GM12801 (cell line): ENCODE results near the gene TMEM140.

Experiments
- TF ChIP-seq, protein P1 (sequence below): IDR thresholded peaks from one replicate; pipeline ENCODE4 v1.5.1; 2011; ENCODE audit warnings: control low read depth; ENCODE audit not compliant: insufficient read length; ENCODE audit errors: extremely low read depth

TMEM140 gene

DNA sequence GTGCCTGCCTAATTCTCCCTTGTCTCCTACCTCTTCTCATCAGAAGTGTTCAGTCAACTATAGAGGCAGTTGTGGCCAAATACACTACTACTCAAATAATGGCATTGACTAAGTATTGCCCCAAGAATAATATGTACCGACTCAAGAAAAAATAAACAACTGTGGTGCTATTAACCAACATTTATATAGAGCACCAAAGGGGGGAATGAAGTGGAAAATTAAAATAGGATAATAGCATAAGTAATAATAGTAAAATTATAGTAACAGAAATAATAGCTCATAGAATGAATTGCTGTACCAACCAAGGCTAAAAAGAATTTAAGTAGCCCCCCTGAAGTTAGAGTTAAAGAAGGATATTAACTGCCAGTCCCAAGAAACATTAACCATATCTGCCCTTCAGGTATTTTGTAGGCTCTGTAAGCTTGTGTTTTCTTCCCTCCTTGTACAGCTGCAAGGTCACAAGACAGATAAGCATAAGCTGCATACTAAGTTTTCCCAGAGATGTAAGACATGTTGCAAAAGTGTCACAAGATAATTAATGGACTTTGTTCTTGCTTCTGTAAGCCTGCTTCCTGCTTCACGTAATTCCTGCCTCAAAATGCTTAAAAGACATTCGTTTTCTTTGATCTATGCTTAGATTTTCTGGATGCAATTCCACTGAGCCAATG lies 33.5 kb downstream of the TMEM140 start:
- TF ChIP-seq, protein P1, sequence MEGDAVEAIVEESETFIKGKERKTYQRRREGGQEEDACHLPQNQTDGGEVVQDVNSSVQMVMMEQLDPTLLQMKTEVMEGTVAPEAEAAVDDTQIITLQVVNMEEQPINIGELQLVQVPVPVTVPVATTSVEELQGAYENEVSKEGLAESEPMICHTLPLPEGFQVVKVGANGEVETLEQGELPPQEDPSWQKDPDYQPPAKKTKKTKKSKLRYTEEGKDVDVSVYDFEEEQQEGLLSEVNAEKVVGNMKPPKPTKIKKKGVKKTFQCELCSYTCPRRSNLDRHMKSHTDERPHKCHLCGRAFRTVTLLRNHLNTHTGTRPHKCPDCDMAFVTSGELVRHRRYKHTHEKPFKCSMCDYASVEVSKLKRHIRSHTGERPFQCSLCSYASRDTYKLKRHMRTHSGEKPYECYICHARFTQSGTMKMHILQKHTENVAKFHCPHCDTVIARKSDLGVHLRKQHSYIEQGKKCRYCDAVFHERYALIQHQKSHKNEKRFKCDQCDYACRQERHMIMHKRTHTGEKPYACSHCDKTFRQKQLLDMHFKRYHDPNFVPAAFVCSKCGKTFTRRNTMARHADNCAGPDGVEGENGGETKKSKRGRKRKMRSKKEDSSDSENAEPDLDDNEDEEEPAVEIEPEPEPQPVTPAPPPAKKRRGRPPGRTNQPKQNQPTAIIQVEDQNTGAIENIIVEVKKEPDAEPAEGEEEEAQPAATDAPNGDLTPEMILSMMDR = no peak

- TF ChIP-seq, protein P1 = no peak
Observed at GRCh38 chr7:135181929-135182678, 34.2 kb downstream of the TMEM140 start.

DNA sequence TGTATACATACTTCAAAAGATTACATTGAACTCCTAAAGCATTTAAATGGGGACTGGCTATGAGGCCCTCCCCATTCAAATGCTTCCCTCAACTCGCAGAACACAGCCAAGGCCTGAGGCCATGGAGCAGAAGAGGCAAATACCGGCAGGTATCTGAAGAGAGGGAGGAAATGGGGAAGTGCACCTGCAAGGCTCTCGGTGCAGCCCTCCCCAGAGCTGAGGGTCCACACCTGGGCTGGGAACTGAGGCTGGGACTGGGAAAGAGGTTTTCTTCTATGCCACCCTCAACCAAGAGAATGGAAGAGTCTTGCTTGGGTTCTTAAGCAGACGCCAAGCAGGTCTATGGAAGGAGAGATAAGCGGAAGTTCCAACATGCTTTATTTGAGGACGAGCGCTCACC lies 35.6 kb downstream of the TMEM140 start:
- TF ChIP-seq, protein P1 = no peak

DNA sequence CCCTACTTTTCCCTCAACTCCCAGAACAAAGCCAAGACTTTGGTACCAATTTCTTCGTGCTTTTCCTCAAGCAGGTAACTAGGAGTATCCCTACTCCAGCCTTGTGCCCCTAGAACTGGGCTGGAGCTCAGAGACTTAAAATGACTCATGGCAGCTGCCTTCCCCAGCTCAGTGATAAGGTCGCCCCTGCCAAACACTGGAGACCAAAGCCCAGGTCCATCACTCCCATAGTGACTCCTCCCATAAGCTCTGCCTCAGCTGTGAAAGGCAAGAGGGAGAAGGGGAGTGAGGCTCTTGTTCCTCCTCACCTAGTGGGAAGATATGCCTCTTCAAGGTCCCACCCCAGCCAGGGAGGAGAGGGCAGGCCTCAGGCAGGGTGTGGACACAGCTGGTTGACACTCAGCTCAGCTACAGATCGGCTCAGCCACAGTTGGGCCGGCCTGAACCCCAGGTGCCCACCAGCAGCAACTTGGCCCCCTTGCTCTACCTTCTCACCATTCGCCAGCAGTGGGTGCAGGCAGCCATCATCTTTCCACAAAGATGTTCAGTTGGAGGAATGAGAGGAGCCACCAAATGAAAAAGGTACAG lies 36.5 kb downstream of the TMEM140 start:
- TF ChIP-seq, protein P1 = no peak

DNA sequence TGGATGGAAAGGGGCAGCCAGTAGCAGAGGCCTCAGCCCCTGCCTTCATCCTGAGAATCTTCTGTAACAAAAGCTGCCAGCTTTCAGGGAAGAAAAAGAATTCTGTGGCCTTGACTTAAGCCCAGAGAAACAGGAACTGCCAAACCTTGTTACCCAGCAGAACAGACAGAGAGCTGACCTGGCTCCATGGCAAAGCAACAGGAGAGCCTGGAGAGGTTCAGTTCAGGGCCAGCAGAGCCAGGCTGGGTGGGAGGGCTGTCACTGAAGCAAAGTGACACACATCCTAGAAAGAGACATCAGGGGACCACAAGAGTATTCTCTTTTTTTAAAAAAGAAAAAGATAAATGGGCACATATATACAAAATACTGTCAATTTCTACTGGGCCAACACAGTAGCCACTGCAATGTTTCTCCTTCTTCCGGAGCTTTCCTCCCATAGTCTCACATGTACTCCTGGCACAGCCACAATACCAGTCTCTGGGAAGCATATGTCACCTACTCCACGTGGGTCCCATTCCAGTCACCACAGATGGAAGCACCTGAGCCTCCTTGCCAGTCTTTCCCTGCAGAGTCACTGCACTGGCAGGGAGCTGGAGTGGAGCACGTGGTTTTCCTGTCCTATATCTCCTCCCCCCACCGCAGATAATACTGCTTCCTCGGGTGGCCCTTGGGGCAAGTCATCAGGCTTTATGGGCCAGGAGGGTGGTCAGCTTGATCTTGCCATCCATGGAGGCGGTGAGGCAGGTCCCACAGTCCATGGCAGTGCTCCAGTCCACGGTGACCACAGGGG lies 37.8 kb downstream of the TMEM140 start:
- TF ChIP-seq, protein P1 = no peak

- TF ChIP-seq, protein P1 = no peak
Observed at GRCh38 chr7:135186261-135186540, 38.3 kb downstream of the TMEM140 start.

DNA sequence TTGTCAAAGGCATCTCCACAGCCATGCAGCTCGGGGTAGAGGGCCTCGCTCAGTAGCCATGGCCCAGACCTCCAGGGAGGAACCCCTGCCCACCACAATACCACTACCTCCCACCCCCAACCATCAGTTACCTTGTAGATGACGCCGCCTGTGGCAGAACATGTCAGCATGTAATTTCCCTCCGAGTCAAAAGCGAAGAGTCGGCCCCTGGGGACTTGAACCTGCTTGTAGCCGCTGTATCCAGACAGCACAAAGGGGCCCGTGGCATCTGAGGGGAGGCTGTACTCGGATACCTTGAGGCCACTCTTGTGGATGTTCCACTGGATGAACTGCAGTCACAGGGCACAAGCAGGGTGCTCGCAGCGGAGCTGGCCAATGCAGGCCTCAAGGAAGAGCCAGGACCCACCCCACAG lies 39.0 kb downstream of the TMEM140 start:
- TF ChIP-seq, protein P1 = no peak
